GM21619 (cell line): ENCODE results near the gene HLA-F.

Source experiments
- ATAC-seq: cut with Tn5 transposase; IDR thresholded peaks from one replicate; pipeline ENCODE4 v1.9.1; 2021; ENCODE audit not compliant: unreplicated experiment

HLA-F gene

GRCh38 chr6:29723666-29724588 lies 693 bp downstream of the HLA-F start:
- ATAC-seq: peak; percentile 49

DNA sequence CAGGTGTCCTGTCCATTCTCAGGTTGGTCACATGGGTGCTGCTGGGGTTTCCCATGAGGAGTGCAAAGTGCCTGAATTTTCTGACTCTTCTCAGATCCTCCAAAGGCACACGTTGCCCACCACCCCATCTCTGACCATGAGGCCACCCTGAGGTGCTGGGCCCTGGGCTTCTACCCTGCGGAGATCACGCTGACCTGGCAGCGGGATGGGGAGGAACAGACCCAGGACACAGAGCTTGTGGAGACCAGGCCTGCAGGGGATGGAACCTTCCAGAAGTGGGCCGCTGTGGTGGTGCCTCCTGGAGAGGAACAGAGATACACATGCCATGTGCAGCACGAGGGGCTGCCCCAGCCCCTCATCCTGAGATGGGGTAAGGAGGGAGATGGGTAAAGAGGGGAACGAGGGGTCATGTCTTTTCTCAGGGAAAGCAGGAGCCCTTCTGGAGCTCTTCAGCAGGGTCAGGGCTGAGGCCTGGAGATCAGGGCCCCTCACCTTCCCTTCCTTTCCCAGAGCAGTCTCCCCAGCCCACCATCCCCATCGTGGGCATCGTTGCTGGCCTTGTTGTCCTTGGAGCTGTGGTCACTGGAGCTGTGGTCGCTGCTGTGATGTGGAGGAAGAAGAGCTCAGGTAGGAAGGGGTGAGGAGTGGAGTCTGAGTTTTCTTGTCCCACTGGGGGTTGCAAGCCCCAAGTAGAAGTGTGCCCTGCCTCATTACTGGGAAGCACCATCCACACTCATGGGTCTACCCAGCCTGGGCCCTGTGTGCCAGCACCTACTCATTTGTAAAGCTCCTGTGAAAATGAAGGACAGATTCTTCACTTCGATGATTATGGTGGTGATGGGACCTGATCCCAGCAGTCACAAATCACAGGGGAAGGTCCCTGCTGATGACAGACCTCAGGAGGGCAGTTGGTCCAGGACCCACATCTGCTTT lies 2.0 kb downstream of the HLA-F start:
- no peak for ATAC-seq

- ATAC-seq: no peak
Observed at GRCh38 chr6:29726001-29726400, 2.8 kb downstream of the HLA-F start.

GRCh38 chr6:29726571-29727194 lies 3.4 kb downstream of the HLA-F start:
- ATAC-seq: no peak

DNA sequence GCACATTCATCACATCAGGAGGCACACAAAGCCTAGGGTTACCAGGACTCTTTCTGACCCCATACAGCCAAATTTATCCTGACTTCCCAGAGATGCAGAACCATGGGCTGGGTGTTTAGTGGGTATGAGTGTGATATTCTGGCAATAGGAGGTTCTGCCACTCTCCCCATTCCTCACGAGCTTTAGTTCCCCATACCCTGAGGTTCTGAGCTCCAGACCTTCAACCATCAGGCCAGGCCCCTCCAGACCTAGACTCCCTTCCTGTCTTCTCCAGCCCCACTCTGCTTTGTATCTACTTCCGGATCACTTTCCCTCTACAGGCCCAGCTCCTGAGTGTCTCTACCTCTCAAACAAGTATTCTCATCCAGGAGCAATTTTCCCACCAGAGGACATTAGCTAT lies 4.4 kb downstream of the HLA-F start:
- ATAC-seq: no peak

DNA sequence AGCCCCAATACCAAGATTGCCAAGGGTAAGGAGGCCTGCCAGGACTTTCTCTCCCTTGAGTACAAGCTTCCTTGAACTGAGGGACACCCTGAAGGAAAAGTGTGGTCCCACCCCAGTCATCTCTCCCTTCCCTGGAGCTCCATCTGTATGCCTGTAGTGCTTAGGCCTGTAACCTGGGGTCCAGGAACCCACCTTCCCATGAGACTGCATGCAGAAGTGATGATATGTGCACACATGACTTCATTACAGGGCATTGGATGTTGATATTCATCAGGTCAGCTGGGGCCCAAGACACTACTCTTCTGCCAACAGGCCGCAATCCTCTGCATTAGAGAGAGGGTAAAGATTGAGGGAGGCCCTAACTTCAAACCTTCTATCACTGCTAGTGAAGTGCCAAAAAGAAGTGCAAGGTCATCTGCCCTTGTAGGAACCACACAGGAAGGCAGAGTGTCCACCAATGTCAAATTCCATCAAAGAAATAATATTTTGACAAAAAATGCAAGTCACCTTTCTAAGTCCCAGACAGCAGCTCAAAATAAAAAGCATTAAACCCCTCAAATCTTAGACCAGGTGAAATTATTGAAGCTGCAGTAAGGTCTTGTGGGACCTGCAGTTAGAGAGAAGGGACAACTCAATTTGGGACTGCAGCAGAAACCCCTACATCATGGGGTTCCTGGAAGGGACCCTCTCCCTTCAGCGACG lies 5.1 kb downstream of the HLA-F start:
- ATAC-seq: no peak

DNA sequence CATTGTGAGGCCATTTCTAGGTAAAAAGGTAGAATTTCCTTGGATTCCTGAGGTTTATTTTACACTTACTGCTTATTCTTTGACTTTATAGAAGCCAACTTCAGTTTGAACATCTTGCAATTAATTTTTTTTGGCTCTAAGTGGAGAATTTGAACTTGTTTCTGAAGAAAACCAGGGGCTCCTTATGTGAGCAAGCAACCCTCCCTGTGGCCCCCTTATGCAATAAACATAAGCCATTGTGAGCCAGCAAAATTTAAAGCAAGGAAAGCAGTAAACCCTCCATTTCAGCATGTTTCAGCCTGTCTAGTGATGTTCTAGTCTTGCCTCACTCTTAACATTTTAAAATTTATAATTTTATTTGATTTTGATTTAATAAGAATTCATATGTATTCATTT lies 5.6 kb downstream of the HLA-F start:
- no peak for ATAC-seq

DNA sequence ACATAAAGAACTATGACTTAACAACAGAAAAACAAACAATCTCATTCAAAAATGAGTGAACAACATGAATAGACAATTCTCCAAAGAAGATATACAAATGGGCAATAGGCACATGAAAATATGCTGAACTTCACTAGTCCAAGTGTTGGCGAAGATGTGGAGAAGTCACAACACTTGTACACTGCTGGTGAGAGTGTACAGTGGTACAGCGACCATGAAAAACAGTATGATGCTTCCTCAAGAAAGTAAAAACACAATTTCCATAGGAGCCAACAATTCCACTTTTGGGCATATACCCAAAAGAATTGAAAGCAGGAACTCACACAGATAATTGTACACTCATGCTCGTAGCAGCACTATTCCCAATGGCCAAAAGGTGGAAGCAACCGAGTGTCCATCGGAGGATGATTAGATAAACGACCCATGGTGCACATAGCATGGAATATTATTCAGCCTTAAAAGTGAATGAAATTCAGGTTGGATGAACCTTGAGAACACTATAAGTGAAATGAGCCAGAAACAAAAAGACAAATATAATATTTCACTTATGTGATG lies 6.6 kb downstream of the HLA-F start:
- no peak for ATAC-seq

DNA sequence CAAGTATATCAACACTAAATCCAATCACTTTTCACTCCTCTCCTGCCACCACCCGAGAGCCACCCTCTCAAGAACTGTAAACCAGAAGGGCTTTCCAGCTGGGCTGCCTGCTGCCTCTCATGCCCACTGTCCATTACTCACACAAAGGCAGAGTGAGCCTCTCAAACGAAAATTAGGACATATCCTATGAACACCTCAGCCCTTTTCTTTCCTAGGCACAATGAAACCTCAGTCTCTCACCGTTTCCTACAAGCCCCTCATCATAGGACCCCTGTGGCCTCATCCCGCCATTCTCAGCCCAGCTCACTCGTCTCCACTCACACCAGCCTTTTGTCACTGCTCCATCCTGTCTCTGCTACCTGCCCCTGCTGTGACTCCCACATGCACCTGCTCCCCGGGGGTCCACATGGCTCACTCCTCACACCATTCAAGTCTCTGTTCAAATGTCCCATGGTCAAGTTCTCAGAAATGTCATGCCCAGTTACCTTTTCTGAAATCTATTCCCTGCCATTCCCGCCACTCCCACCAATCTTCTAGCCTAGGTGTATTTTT lies 7.4 kb downstream of the HLA-F start:
- ATAC-seq: no peak

GRCh38 chr6:29731281-29731680 lies 8.0 kb downstream of the HLA-F start:
- no peak for ATAC-seq

DNA sequence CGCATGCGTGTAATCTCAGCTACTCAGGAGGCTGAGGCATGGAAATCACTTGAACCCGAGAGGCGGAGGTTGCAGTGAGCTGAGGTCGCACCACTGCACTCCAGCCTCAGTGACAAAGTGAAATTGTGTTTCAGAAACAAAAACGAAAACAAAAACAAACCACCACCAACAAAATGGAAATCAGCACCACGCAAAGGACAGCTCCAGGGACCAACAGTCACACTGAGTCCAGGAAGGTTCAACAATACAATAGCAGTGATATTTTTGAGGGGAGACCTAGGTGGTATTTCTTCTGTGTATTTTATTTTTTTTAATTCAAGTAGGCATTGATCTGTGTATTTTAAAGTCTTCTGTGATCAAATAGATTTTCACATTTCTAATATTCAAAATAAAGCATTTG lies 9.8 kb downstream of the HLA-F start:
- no peak for ATAC-seq

- ATAC-seq: no peak
Observed at GRCh38 chr6:29734046-29735018, 11.1 kb downstream of the HLA-F start.

DNA sequence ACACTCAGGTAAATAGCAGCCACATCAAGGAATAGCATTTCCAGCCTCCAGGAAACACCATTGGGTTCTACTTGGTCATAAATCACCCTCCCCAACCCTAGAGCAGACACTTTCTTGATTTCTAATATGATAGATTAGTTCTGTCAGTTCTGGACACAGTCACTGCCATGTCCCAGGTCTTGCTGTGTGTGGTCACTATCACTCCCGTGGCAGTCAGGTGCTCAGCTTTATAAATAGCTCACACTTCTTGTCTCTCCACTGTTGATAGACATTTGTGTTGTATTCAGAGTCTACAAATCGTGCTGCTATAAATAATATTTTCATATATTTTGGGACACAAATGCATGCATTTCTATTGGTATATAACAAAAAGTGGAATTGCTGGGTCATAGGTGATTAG lies 13.3 kb downstream of the HLA-F start:
- no peak for ATAC-seq

- ATAC-seq: no peak
Observed at GRCh38 chr6:29737707-29738630, 14.7 kb downstream of the HLA-F start.

- ATAC-seq: no peak
Observed at GRCh38 chr6:29739136-29739881, 16.1 kb downstream of the HLA-F start.

DNA sequence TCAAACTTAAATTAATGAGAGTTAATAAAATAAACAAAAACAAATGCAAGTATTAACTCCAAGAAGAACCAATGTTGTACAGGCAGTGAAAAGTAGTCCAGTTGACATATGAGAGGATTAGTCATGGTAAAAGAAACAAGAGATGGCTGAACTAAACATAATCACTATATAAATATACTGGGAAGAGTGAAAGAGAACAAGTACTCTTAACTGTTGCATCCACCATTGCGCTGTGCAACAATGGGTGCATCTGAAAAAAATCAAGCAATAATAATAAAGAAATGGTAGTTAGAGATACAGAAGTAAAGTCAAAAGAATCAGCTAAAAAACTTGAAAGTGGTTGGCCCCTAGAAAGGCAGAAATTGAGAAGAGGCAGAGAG lies 16.6 kb downstream of the HLA-F start:
- ATAC-seq: no peak

DNA sequence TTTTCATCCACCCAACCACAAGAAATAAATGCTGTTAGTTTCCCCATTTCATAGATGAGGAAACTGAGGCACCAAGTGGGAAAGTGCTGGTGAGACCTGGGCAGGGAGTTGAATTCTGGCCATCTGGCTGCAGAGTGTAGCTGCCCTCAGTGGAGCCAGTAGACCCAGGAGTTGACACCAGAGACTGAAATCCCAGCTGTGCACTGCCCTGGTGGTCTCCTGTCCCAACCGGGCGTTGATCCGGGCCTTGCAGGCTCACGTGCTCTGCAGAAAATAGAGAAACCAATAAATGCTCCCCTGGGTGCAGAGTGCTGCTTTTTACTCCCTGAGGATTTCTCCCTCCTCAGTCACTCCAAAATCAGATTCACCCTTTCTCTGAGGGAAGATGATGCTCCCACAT lies 18.4 kb downstream of the HLA-F start:
- ATAC-seq: no peak
